Bronchial epithelial cell (primary cell): Measurements from ENCODE around the gene SLC1A1. TPM values are rescaled to one million over a fixed set of nuclear protein-coding genes. Genes with fewer than 3 reads are reported as not detected.

Experiments
- DNase-seq: peaks from one replicate; pipeline ENCODE4 v3.0.0-alpha.2; 2010; ENCODE audit warnings: low read depth
- FAIRE-seq: peaks from 2 replicates; lab custom pipeline; 2011; peaks lifted over from hg19 to GRCh38; lab: Jason Lieb, UNC
- H3K27me3 ChIP-seq: 2 replicates; pipeline ENCODE4 v1.5.1; 2011; ENCODE audit warnings: low read length; ENCODE audit not compliant: control insufficient read depth, insufficient read depth
- H3K36me3 ChIP-seq: 2 replicates; pipeline ENCODE4 v1.5.1; 2011; ENCODE audit warnings: low read length; ENCODE audit not compliant: control insufficient read depth, insufficient read depth
- H3K4me3 ChIP-seq: 2 replicates; pipeline ENCODE4 v1.5.1; 2011; ENCODE audit warnings: mild to moderate bottlenecking, low read depth, low read length, control low read depth
- CTCF ChIP-seq: IDR thresholded peaks from 2 replicates; pipeline ENCODE4 v1.5.1; 2011; ENCODE audit warnings: mild to moderate bottlenecking, moderate library complexity, low read length, control low read depth, inconsistent platforms; ENCODE audit not compliant: insufficient read depth, severe bottlenecking
- total RNA-seq: library from RNA; depleted of rRNA; stranded (reverse); fragments of >200 nt; gene quantifications from 2 replicates; pipeline ENCODE4 v1.2.1, GENCODE V29; 2014

The SLC1A1 gene
- total RNA-seq, 1 donor from 2014 or later = 1.1 TPM

DNA sequence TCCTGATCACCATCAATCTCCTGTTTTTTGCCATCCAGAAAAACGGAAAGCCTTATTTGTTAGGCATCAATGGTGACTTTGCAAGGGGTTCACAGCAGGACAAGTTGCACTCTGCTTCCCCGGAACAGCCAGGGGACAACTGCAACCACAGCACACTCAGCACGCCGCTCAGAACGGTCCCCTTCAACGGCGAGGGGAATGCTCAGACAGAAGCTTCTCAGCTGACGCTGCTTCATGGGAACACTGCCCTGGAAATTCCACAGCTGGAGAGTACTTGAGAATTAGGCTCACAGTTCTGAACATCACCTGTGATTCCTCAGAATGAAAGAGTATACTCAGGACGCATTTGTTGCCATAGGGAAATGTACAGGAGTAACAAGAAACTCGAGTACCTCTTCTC, 131.7 kb downstream of the SLC1A1 start:
- DNase-seq (no peak), FAIRE-seq (peak; percentile 32)
- H3K4me3 ChIP-seq = no peak overlapping the region
- no peak for TF ChIP-seq CTCF
- no peaks in the 10 kb centered on the region for H3K36me3 ChIP-seq
- no peaks in the 10 kb centered on the region for H3K27me3 ChIP-seq

GRCh38 chr9:4630836-4631235, 140.6 kb downstream of the SLC1A1 start:
- Histone ChIP-seq H3K4me3 (no peak overlapping the region), H3K36me3 (no peaks in the 10 kb centered on the region), H3K27me3 (no peaks in the 10 kb centered on the region)
- DNase-seq (no peak), FAIRE-seq (no peak)
- TF ChIP-seq CTCF = no peak

Other genes starting within 250 kb of the SLC1A1 start
- gene GLIS3, start 190.4 kb upstream of the SLC1A1 start, total RNA-seq = 1.1 and 1.2 TPM in 2 replicates
- gene PLPP6, start 171.8 kb downstream of the SLC1A1 start, total RNA-seq = 5.9 and 6.1 TPM in 2 replicates
- 2.6 and 6.5 TPM in 2 replicates for gene SPATA6L, start 176.0 kb downstream of the SLC1A1 start, total RNA-seq
- 14.0 and 22.1 TPM in 2 replicates for gene CDC37L1, start 189.1 kb downstream of the SLC1A1 start, total RNA-seq